Endothelial cell of umbilical vein (primary cell): ENCODE data around the gene STPG4. TPM values are rescaled to one million over a fixed set of nuclear protein-coding genes. Genes with fewer than 3 reads are reported as not detected.
"Not testable (repeated sequence)": the region's sequence is repeated elsewhere in the genome, so short reads cannot be mapped to it uniquely, and the experiment has no call there.

ENCODE experiments used
- BruUV-seq: library from RNA; stranded (reverse); fragments of 400-500 nt; replicated peaks from 2 replicates; lab custom pipeline; 2021; lab: Mats Ljungman, UMichigan
- CTCF ChIA-PET: fragments of 300-600, 350-600 bp; sonication (Branson Sonifier 250); formaldehyde crosslinking; loops from one replicate; lab custom pipeline; 2021; ENCODE audit warnings: antibody characterized with exemption, inconsistent platforms; lab: Charles Lee
- POLR2A ChIA-PET: fragments of 300-600, 350-600 bp; sonication (Branson Sonifier 250); formaldehyde crosslinking; loops from one replicate; lab custom pipeline; 2021; ENCODE audit warnings: antibody characterized with exemption, inconsistent platforms; lab: Charles Lee
- DNase-seq: peaks from one replicate; pipeline ENCODE4 v3.0.0-alpha.2; 2011; ENCODE audit warnings: low read depth, low spot score
- FAIRE-seq: peaks from 2 replicates; lab custom pipeline; 2011; peaks lifted over from hg19 to GRCh38; lab: Jason Lieb, UNC
- H2AFZ ChIP-seq: 2 replicates; pipeline ENCODE4 v1.6.0; 2012; ENCODE audit warnings: low read depth, low read length, control low read depth, inconsistent platforms
- H3K27ac ChIP-seq: 2 replicates; pipeline ENCODE4 v1.5.1; 2011; ENCODE audit warnings: low read depth, mild to moderate bottlenecking, control low read depth, low read length, moderate library complexity; ENCODE audit not compliant: insufficient read depth
- H3K27me3 ChIP-seq, 2 experiments: 2 replicates each; pipeline versions ENCODE4 v1.6.0 to v1.6.1; 2011; ENCODE audit warnings: low read length in 2 of 2, mixed read lengths in 1 of 2; ENCODE audit not compliant: control insufficient read depth in 2 of 2, insufficient read depth in 2 of 2
- H3K36me3 ChIP-seq, 2 experiments: 2 replicates in 1 of 2; 3 replicates in 1 of 2; pipeline ENCODE4 v1.5.1; 2011; ENCODE audit warnings: low read length in 2 of 2, mild to moderate bottlenecking in 1 of 2, moderate library complexity in 1 of 2; ENCODE audit not compliant: control insufficient read depth in 2 of 2, insufficient read depth in 2 of 2; ENCODE audit errors: extremely low read depth in 1 of 2
- H3K4me1 ChIP-seq: 3 replicates; pipeline ENCODE4 v1.5.1; 2011; ENCODE audit warnings: mild to moderate bottlenecking, low read length; ENCODE audit not compliant: control insufficient read depth, insufficient read depth; ENCODE audit errors: extremely low read depth
- H3K4me2 ChIP-seq: 2 replicates; pipeline ENCODE4 v1.6.1; 2011; ENCODE audit warnings: low read length, control low read depth, mixed read lengths; ENCODE audit not compliant: insufficient read depth
- H3K4me3 ChIP-seq, 3 experiments: fragments of 200-600 bp in 1 of 3; sonication (generic), shearing (Covaris generic) in 1 of 3; replicated peaks in 1 of 3; 2 replicates each; pipeline ENCODE4 v1.5.1; 2011 to 2016; ENCODE audit warnings: control low read depth in 3 of 3, low read length in 3 of 3, mild to moderate bottlenecking in 2 of 3, inconsistent platforms in 1 of 3, low read depth in 1 of 3, moderate library complexity in 1 of 3; ENCODE audit not compliant: insufficient read depth in 1 of 3
- H3K79me2 ChIP-seq: 2 replicates; pipeline ENCODE4 v1.6.0; 2012; ENCODE audit warnings: low read length, inconsistent platforms; ENCODE audit not compliant: control insufficient read depth, insufficient read depth
- H3K9ac ChIP-seq: replicated peaks from 2 replicates; pipeline ENCODE3; 2011; ENCODE audit warnings: low read length, control low read depth; ENCODE audit not compliant: insufficient read depth; ENCODE audit errors: extremely low read depth
- H3K9me1 ChIP-seq: replicated peaks from 3 replicates; pipeline ENCODE4 v1.6.0; 2011; ENCODE audit warnings: mild to moderate bottlenecking, low read length; ENCODE audit not compliant: control insufficient read depth, insufficient read depth; ENCODE audit errors: extremely low read depth
- H3K9me3 ChIP-seq: replicated peaks from 2 replicates; pipeline ENCODE4 v1.5.1; 2012; ENCODE audit warnings: low read length, inconsistent platforms; ENCODE audit not compliant: control insufficient read depth, insufficient read depth
- H4K20me1 ChIP-seq: replicated peaks from 2 replicates; pipeline ENCODE3; 2011; ENCODE audit warnings: mild to moderate bottlenecking, low read length; ENCODE audit not compliant: control insufficient read depth, insufficient read depth; ENCODE audit errors: extremely low read depth
- CTCF ChIP-seq, 2 donors: IDR thresholded peaks; 1 replicate in 1 of 2; 2 replicates in 1 of 2; pipeline ENCODE4 v1.5.1; 2011; ENCODE audit warnings: low read length in 2 of 2, mild to moderate bottlenecking in 2 of 2, moderate library complexity in 2 of 2, control low read depth in 1 of 2, inconsistent platforms in 1 of 2, low read depth in 1 of 2; ENCODE audit not compliant: insufficient read depth in 1 of 2; ENCODE audit errors: extremely low read depth in 1 of 2
- EZH2 ChIP-seq: IDR thresholded peaks from 2 replicates; pipeline ENCODE4 v1.6.1; 2012; ENCODE audit warnings: borderline replicate concordance, low read depth, mild to moderate bottlenecking, moderate library complexity, low read length, inconsistent platforms; ENCODE audit not compliant: severe bottlenecking
- FOS ChIP-seq: IDR thresholded peaks from 2 replicates; pipeline ENCODE4 v1.6.1; 2011; ENCODE audit warnings: mild to moderate bottlenecking, low read length, moderate library complexity, borderline replicate concordance; ENCODE audit not compliant: insufficient read depth
- GATA2 ChIP-seq: IDR thresholded peaks from 2 replicates; pipeline ENCODE4 v1.7.0; 2011; ENCODE audit warnings: low read depth, mild to moderate bottlenecking, moderate library complexity, mixed read lengths, low read length; ENCODE audit not compliant: insufficient read length, insufficient read depth
- JUN ChIP-seq: IDR thresholded peaks from 2 replicates; pipeline ENCODE4 v1.6.1; 2011; ENCODE audit warnings: borderline replicate concordance, low read depth; ENCODE audit not compliant: insufficient read length, insufficient read depth
- MAX ChIP-seq: IDR thresholded peaks from 2 replicates; pipeline ENCODE4 v1.6.1; 2011; ENCODE audit not compliant: insufficient read depth, insufficient read length
- MYC ChIP-seq: IDR thresholded peaks from one replicate; pipeline ENCODE4 v1.6.1; 2011; ENCODE audit warnings: mild to moderate bottlenecking, low read depth, low read length
- POLR2A ChIP-seq: IDR thresholded peaks from 2 replicates; pipeline ENCODE4 v1.6.1; 2012; ENCODE audit warnings: low read depth, mild to moderate bottlenecking, control low read depth, low read length
- POLR2AphosphoS5 ChIP-seq: IDR thresholded peaks from 2 replicates; pipeline ENCODE4 v1.6.1; 2012; ENCODE audit warnings: low read depth, mild to moderate bottlenecking, control low read depth, low read length, moderate library complexity; ENCODE audit not compliant: insufficient read depth
- dilution Hi-C: fragments of 300-500 bp; cut with MboI; formaldehyde crosslinking; loops from one replicate; pipeline ENCODE4 v1.15.0; 2019; ENCODE audit warnings: low sequenced_read_pairs; ENCODE audit not compliant: extremely low pct_ligation_motif_present
- intact Hi-C: fragments of 100-400 bp; cut with micrococcal nuclease; formaldehyde crosslinking; loops from one replicate; pipeline ENCODE4 v1.10.0; 2022
- polyA plus RNA-seq, 4 experiments: library from polyadenylated mRNA; depleted of rRNA in 3 of 4; stranded (reverse) in 3 of 4; unstranded in 1 of 4; fragments of >200 nt; gene quantifications; 2 replicates each; pipeline versions ENCODE4 v1.2.1 to v1.2.3, GENCODE V29; 2011 to 2012; ENCODE audit warnings: missing spikeins in 1 of 4
- total RNA-seq: library from RNA; stranded (reverse); gene quantifications from 2 replicates; pipeline ENCODE4 v1.2.3, GENCODE V29; 2021

The STPG4 gene
- total and polyA plus RNA-seq, 2 donors (not counting 3 experiments of a cell fraction or from before 2014, with no cell fraction given) = 0.53 TPM; not detected in 1

- dilution Hi-C loops = no loop called here
- Histone ChIP-seq H4K20me1 (peaks cover 28% of the 10 kb centered on the region), H2AFZ (no peak overlapping the region), H3K4me3 (no peak overlapping the region), H3K9me3 (no peaks in the 10 kb centered on the region), H3K27ac (no peak overlapping the region), H3K9me1 (no peaks in the 10 kb centered on the region), H3K4me2 (peak overlapping the region; percentile 22), H3K27me3 (no peaks in the 10 kb centered on the region), H3K79me2 (peaks cover 100% of the 10 kb centered on the region), H3K36me3 (peaks cover 3 to 21% of the 10 kb centered on the region in 2 experiments), H3K4me1 (peaks cover 34% of the 10 kb centered on the region), H3K9ac (no peak overlapping the region)
- DNase-seq = no peak
- FAIRE-seq = no peak
- ChIA-PET POLR2A (no interaction called here), CTCF (interaction anchor here (0.8 to 1.6 kb wide), 3 partner anchors 26 to 157 kb away, joined by 3 to 4 read pairs (median 4); no protein-coding TSS in a partner anchor)
- TF ChIP-seq JUN (no peak), MAX (no peak), POLR2A (no peak), MYC (no peak), CTCF (IDR thresholded peaks at IDR 0.05; ENCODE audit: extremely low read depth in 1 of 2, insufficient read depth in 1 of 2, low read depth in 1 of 2, low read length in 2 of 2) (no peak), POLR2AphosphoS5 (no peak), FOS (no peak), GATA2 (no peak), EZH2 (no peak)
- no TSS peak for BruUV-seq
- intact Hi-C loops = loop anchor here (5.0 kb wide), 1 partner anchor 82 kb away; no protein-coding TSS in a partner anchor
Observed at GRCh38 chr2:47169784-47170183, 14.7 kb upstream of the STPG4 start.

GRCh38 chr2:47168895-47169294 lies 13.8 kb upstream of the STPG4 start:
- dilution Hi-C loops, H3K9me3 ChIP-seq, H2AFZ ChIP-seq, H3K9ac ChIP-seq, H3K27ac ChIP-seq, DNase-seq, H3K4me2 ChIP-seq, intact Hi-C loops, POLR2A ChIA-PET, H3K9me1 ChIP-seq, H3K27me3 ChIP-seq, FAIRE-seq, H3K4me3 ChIP-seq, BruUV-seq: not testable (repeated sequence)
- Histone ChIP-seq H4K20me1 (peaks cover 30% of the 10 kb centered on the region), H3K36me3 (peaks cover 5 to 21% of the 10 kb centered on the region in 2 experiments), H3K4me1 (peaks cover 32% of the 10 kb centered on the region), H3K79me2 (peaks cover 98% of the 10 kb centered on the region)
- CTCF ChIA-PET = interaction anchor here (1.0 kb wide), 1 partner anchor 155 kb away, joined by 4 read pairs; no protein-coding TSS in a partner anchor
